HepG2 (cell line): ENCODE measurements around the gene ARHGAP29. TPM values are rescaled to one million over a fixed set of nuclear protein-coding genes. Genes with fewer than 3 reads are reported as not detected.
A peak's percentile ranks its signal among the peaks of the same experiment; 100 is the strongest.

Experiments used
- ATAC-seq: fragments of 200-7000 bp; cut with Tn5 transposase; 3 replicates; pipeline ENCODE4 v1.9.1; 2020; ENCODE audit warnings: mild to moderate bottlenecking, moderate library complexity
- BruUV-seq: library from RNA; stranded (reverse); fragments of 400-500 nt; replicated peaks from 2 replicates; lab custom pipeline; 2021; lab: Mats Ljungman, UMichigan
- CTCF ChIA-PET: fragments of 300-600 bp; formaldehyde crosslinking; extraction: SDS; loops from one replicate; lab custom pipeline; 2021; ENCODE audit warnings: low total read pairs, inconsistent platforms, low intra/inter-chr PET ratio; lab: Yijun Ruan, JAX
- POLR2A ChIA-PET: fragments of 350-600 bp; sonication (Branson Sonifier 250); formaldehyde crosslinking; loops from one replicate; lab custom pipeline; 2020; ENCODE audit warnings: antibody characterized with exemption, inconsistent platforms; lab: Yijun Ruan, JAX
- DNase-seq: peaks from one replicate; pipeline ENCODE4 v3.0.0-alpha.2; 2015; ENCODE audit warnings: low spot score
- FAIRE-seq: peaks from 3 replicates; lab custom pipeline; 2011; peaks lifted over from hg19 to GRCh38; lab: Jason Lieb, UNC
- H2AFZ ChIP-seq: one replicate; pipeline ENCODE4 v1.6.1; 2011; ENCODE audit warnings: low read length, inconsistent platforms
- H3K27ac ChIP-seq: fragments of 300-600 bp; 3 replicates; pipeline ENCODE4 v1.8.0; 2011; ENCODE audit warnings: mixed run types, mild to moderate bottlenecking, mixed read lengths, low read length, inconsistent platforms; ENCODE audit not compliant: insufficient read depth; ENCODE audit errors: extremely low read length
- H3K27me3 ChIP-seq, 2 experiments: fragments of 200-600 bp in 1 of 2; 2 replicates in 1 of 2; 3 replicates in 1 of 2; pipeline versions ENCODE4 v1.6.0 to v1.8.0; 2011; ENCODE audit warnings: low read length in 2 of 2, mild to moderate bottlenecking in 2 of 2, moderate library complexity in 2 of 2, inconsistent platforms in 1 of 2; ENCODE audit not compliant: insufficient read depth in 2 of 2, control insufficient read depth in 1 of 2
- H3K36me3 ChIP-seq, 2 experiments: fragments of 200-600 bp in 1 of 2; replicated peaks in 1 of 2; 2 replicates in 1 of 2; 3 replicates in 1 of 2; pipeline versions ENCODE4 v1.5.1 to v1.8.0; 2011; ENCODE audit warnings: low read length in 2 of 2, inconsistent platforms in 1 of 2; ENCODE audit not compliant: insufficient read depth in 2 of 2, control insufficient read depth in 1 of 2
- H3K4me1 ChIP-seq: 2 replicates; pipeline ENCODE4 v1.5.1; 2012; ENCODE audit warnings: low read length, inconsistent platforms; ENCODE audit not compliant: insufficient read depth
- H3K4me2 ChIP-seq: 2 replicates; pipeline ENCODE4 v1.6.0; 2011; ENCODE audit warnings: low read depth, low read length, inconsistent platforms
- H3K4me3 ChIP-seq, 3 experiments: fragments of 200-600 bp in 1 of 3; sonication (generic), shearing (Covaris generic) in 1 of 3; replicated peaks in 1 of 3; 2 replicates each; pipeline ENCODE4 v1.5.1; 2011 to 2016; ENCODE audit warnings: low read length in 3 of 3, inconsistent platforms in 2 of 3, low read depth in 2 of 3, mild to moderate bottlenecking in 2 of 3, control low read depth in 1 of 3, mixed read lengths in 1 of 3; ENCODE audit not compliant: insufficient read depth in 1 of 3
- H3K79me2 ChIP-seq: one replicate; pipeline ENCODE4 v1.6.1; 2011; ENCODE audit warnings: low read length, inconsistent platforms; ENCODE audit not compliant: insufficient read depth
- H3K9ac ChIP-seq: 2 replicates; pipeline ENCODE4 v1.6.0; 2011; ENCODE audit warnings: mild to moderate bottlenecking, low read depth, low read length, inconsistent platforms; ENCODE audit not compliant: insufficient read depth
- H3K9me3 ChIP-seq: 2 replicates; pipeline ENCODE4 v1.5.1; 2012; ENCODE audit warnings: mild to moderate bottlenecking, low read length
- H4K20me1 ChIP-seq: 2 replicates; pipeline ENCODE4 v1.6.0; 2011; ENCODE audit warnings: inconsistent platforms, mild to moderate bottlenecking, low read length, moderate library complexity; ENCODE audit not compliant: insufficient read depth
- GATAD1 ChIP-seq: IDR thresholded peaks from 2 replicates; pipeline ENCODE4 v1.6.1; 2016; ENCODE audit warnings: missing genetic modification reagents, missing compliant biosample characterization
- NFYC ChIP-seq: IDR thresholded peaks from 2 replicates; pipeline ENCODE4 v1.6.1; 2016; ENCODE audit warnings: missing genetic modification reagents, missing compliant biosample characterization
- REL ChIP-seq: sonication (generic); formaldehyde crosslinking; conservative IDR thresholded peaks from 2 replicates; pipeline ENCODE4 v1.8.0; 2022; ENCODE audit warnings: mild to moderate bottlenecking, missing genetic modification reagents, moderate library complexity
- SIX4 ChIP-seq: sonication (generic); formaldehyde crosslinking; IDR thresholded peaks from 2 replicates; pipeline ENCODE4 v1.4.0; 2020; ENCODE audit warnings: missing genetic modification reagents
- TBX2 ChIP-seq: sonication (generic); formaldehyde crosslinking; IDR thresholded peaks from 2 replicates; pipeline ENCODE4 v1.5.0; 2020; ENCODE audit warnings: missing genetic modification reagents, mild to moderate bottlenecking, borderline replicate concordance
- ZFP36L2 ChIP-seq: sonication (generic); formaldehyde crosslinking; IDR thresholded peaks from 2 replicates; pipeline ENCODE4 v1.4.0; 2020; ENCODE audit warnings: missing genetic modification reagents
- ZNF30 ChIP-seq: sonication (generic); formaldehyde crosslinking; IDR thresholded peaks from 2 replicates; pipeline ENCODE4 v1.5.0; 2020; ENCODE audit warnings: mild to moderate bottlenecking, missing genetic modification reagents
- ZNF468 ChIP-seq: sonication (generic); formaldehyde crosslinking; IDR thresholded peaks from 2 replicates; pipeline ENCODE4 v1.8.0; 2022; ENCODE audit warnings: mild to moderate bottlenecking, moderate library complexity, missing genetic modification reagents
- ZNF703 ChIP-seq: sonication (generic); formaldehyde crosslinking; IDR thresholded peaks from 2 replicates; pipeline ENCODE4 v1.5.1; 2020; ENCODE audit warnings: missing genetic modification reagents, mild to moderate bottlenecking, moderate library complexity, borderline replicate concordance
- WGBS: methylation state at CpG from one replicate; pipeline ENCODE4 v1.1.6; 2017; ENCODE audit warnings: low lambda C conversion rate; 5-methylcytosine and 5-hydroxymethylcytosine counted together
- in situ Hi-C: cut with HindIII; loops from 2 replicates; pipeline ENCODE4 v1.10.0; 2017; ENCODE audit warnings: low pct_unique_long_range_greater_than_20kb; ENCODE audit not compliant: extremely low pct_ligation_motif_present
- intact Hi-C: fragments of 100-400 bp; cut with micrococcal nuclease; formaldehyde crosslinking; loops from one replicate; pipeline ENCODE4 v1.10.0; 2022; ENCODE audit not compliant: unreplicated experiment
- polyA plus RNA-seq, 8 experiments: library from polyadenylated mRNA; depleted of rRNA in 3 of 8; stranded (reverse) in 7 of 8; unstranded in 1 of 8; fragments of >200 nt; fragmentation: Illumina TruSeq in 4 of 8; extraction: Trizol in 4 of 8; gene quantifications; 2 replicates each; pipeline versions ENCODE4 v1.2.1 to v1.2.3, GENCODE V29; 2011 to 2016; ENCODE audit warnings: low read depth in 4 of 8, missing spikeins in 1 of 8, mixed read lengths in 1 of 8; ENCODE audit not compliant: insufficient read depth in 1 of 8
- total RNA-seq, 5 experiments: library from RNA; depleted of rRNA; stranded (reverse); fragments of >200 nt; fragmentation: Illumina TruSeq; extraction: Trizol; gene quantifications; 2 replicates each; pipeline ENCODE4 v1.2.3, GENCODE V29; 2016; ENCODE audit warnings: low read depth in 1 of 5

Gene ARHGAP29
- total and polyA plus RNA-seq, 2 of the 13 experiments (the other 11 are each of a cell fraction or from before 2014, with no cell fraction given): 12.8 to 18.3 TPM

DNA sequence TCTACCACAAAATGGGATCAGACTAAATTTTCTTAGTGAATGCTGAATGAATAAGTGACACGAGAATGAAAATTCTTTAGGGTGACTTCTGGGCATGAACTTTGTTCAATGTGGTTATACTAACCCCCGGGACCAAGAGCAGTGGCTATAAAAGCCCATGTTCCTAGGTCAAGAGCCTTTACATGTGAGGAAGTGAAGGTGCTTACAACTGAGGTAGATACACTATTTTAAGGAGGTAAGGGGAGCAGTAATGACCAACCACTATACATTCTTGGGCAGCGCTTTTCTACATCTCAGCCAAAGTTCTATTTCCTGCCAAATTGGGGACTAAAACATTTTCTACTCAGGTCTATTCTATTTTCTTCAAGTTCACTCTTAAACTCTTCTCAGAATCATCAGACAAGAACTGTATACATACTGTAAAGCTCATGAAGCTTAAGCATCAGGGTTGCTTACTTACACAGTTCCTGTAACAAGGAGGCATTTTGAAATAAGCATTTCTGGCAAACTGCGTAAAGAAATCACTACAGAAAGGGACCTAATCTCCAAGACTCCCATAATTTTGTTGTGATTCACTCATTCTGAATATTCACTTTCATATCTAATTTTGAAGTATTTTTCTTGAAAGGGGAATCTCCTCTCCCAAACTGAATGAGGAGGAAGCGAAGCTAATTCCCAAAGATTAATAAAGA lies 8.5 kb upstream of the ARHGAP29 start:
- peaks cover 0 to 1% of the 10 kb centered on the region in 2 experiments; a peak in 3 of 5 replicates for H3K27me3 ChIP-seq
- ChIA-PET CTCF (no interaction called here), POLR2A (interaction anchor here (1.2 to 2.4 kb wide), 3 partner anchors 8 to 184 kb away, joined by 5 to 21 read pairs (median 5); partner anchors contain the start of gene ARHGAP29)
- H2AFZ ChIP-seq: no peak overlapping the region
- no peak for TF ChIP-seq ZFP36L2 (CRISPR knock-in tag)
- TF ChIP-seq NFYC (CRISPR knock-in tag): no peak
- no peak for TF ChIP-seq SIX4
- no peak for TF ChIP-seq GATAD1 (CRISPR knock-in tag)
- TF ChIP-seq ZNF468 (CRISPR knock-in tag): no peak
- TF ChIP-seq ZNF703: no peak
- TF ChIP-seq ZNF30: no peak
- no peak for TF ChIP-seq REL (CRISPR knock-in tag)
- no peak for TF ChIP-seq TBX2 (CRISPR knock-in tag)
- no peak overlapping the region; a peak in 1 of 6 replicates for H3K4me3 ChIP-seq
- peaks cover 2% of the 10 kb centered on the region for H3K79me2 ChIP-seq
- FAIRE-seq: peak; percentile 30
- in situ Hi-C loops: loop anchor here (5.0 kb wide), 1 partner anchor 76 kb away; no protein-coding TSS in a partner anchor
- DNase-seq: no peak
- peaks cover 8% of the 10 kb centered on the region; the same call in 1 of the 2 replicates for H3K9me3 ChIP-seq
- 62% methylated on average over 5 of the region's 5 CpGs for WGBS
- H3K9ac ChIP-seq: no peak overlapping the region
- H3K27ac ChIP-seq: no peak overlapping the region
- H3K36me3 ChIP-seq: no peaks in the 10 kb centered on the region
- no peaks in the 10 kb centered on the region for H4K20me1 ChIP-seq
- H3K4me2 ChIP-seq: peak overlapping the region; percentile 93
- H3K4me1 ChIP-seq: peaks cover 38% of the 10 kb centered on the region
- BruUV-seq: TSS peak; percentile 58
- intact Hi-C loops: loop anchor here (2.0 to 5.0 kb wide), 2 partner anchors 71 to 85 kb away; no protein-coding TSS in a partner anchor
- no peak for ATAC-seq
